Keratinocyte (primary cell): ENCODE data around the gene PTPRB. TPM values are rescaled to one million over a fixed set of nuclear protein-coding genes. Genes with fewer than 3 reads are reported as not detected.

Source experiments
- DNase-seq: peaks from one replicate; pipeline ENCODE4 v3.0.0-alpha.2; 2011; ENCODE audit warnings: low read depth, missing footprints, low spot score
- FAIRE-seq: peaks from 2 replicates; lab custom pipeline; 2011; peaks lifted over from hg19 to GRCh38; lab: Jason Lieb, UNC
- H2AFZ ChIP-seq: 2 replicates; pipeline ENCODE4 v1.6.0; 2012; ENCODE audit warnings: low read length, control low read depth, inconsistent platforms; ENCODE audit not compliant: control insufficient read depth
- H3K27ac ChIP-seq: 2 replicates; pipeline ENCODE4 v1.5.1; 2011; ENCODE audit warnings: low read length; ENCODE audit not compliant: control insufficient read depth, insufficient read depth
- H3K27me3 ChIP-seq: 3 replicates; pipeline ENCODE4 v1.6.0; 2011; ENCODE audit warnings: low read length; ENCODE audit not compliant: control insufficient read depth, insufficient read depth; ENCODE audit errors: extremely low read depth
- H3K36me3 ChIP-seq, 2 experiments: 2 replicates in 1 of 2; 3 replicates in 1 of 2; pipeline ENCODE4 v1.5.1; 2011; ENCODE audit warnings: low read length in 2 of 2, mild to moderate bottlenecking in 1 of 2; ENCODE audit not compliant: control insufficient read depth in 2 of 2, insufficient read depth in 2 of 2; ENCODE audit errors: extremely low read depth in 1 of 2
- H3K4me1 ChIP-seq: 3 replicates; pipeline ENCODE4 v1.5.1; 2011; ENCODE audit warnings: low read length; ENCODE audit not compliant: control insufficient read depth, insufficient read depth; ENCODE audit errors: extremely low read depth
- H3K4me2 ChIP-seq: 3 replicates; pipeline ENCODE4 v1.6.0; 2011; ENCODE audit warnings: low read depth, low read length; ENCODE audit not compliant: control insufficient read depth, insufficient read depth; ENCODE audit errors: extremely low read depth
- H3K4me3 ChIP-seq, 3 experiments: fragments of 200-600 bp in 1 of 3; sonication (generic) in 1 of 3; 2 replicates in 2 of 3; 3 replicates in 1 of 3; pipeline ENCODE4 v1.5.1; 2011 to 2016; ENCODE audit warnings: low read length in 3 of 3, mild to moderate bottlenecking in 3 of 3, control low read depth in 2 of 3, inconsistent platforms in 1 of 3, low read depth in 1 of 3, mixed read lengths in 1 of 3, mixed run types in 1 of 3, moderate library complexity in 1 of 3; ENCODE audit not compliant: control insufficient read depth in 2 of 3, insufficient read depth in 2 of 3; ENCODE audit errors: extremely low read depth in 1 of 3
- H3K79me2 ChIP-seq: 2 replicates; pipeline ENCODE4 v1.6.0; 2012; ENCODE audit warnings: low read length; ENCODE audit not compliant: control insufficient read depth, insufficient read depth
- H3K9ac ChIP-seq: 3 replicates; pipeline ENCODE4 v1.6.0; 2011; ENCODE audit warnings: low read length; ENCODE audit not compliant: control insufficient read depth, insufficient read depth; ENCODE audit errors: extremely low read depth
- H3K9me1 ChIP-seq: 3 replicates; pipeline ENCODE4 v1.6.0; 2011; ENCODE audit warnings: low read length; ENCODE audit not compliant: control insufficient read depth, insufficient read depth; ENCODE audit errors: extremely low read depth
- H3K9me3 ChIP-seq: 2 replicates; pipeline ENCODE4 v1.5.1; 2012; ENCODE audit warnings: low read depth, low read length; ENCODE audit not compliant: control insufficient read depth
- H4K20me1 ChIP-seq: 3 replicates; pipeline ENCODE4 v1.6.0; 2011; ENCODE audit warnings: low read length; ENCODE audit not compliant: control insufficient read depth, insufficient read depth; ENCODE audit errors: extremely low read depth
- EZH2 ChIP-seq: IDR thresholded peaks from one replicate; pipeline ENCODE4 v1.6.1; 2012; ENCODE audit warnings: inconsistent platforms, mild to moderate bottlenecking, low read length, moderate library complexity
- dilution Hi-C: fragments of 300-500 bp; cut with MboI; formaldehyde crosslinking; loops from one replicate; pipeline ENCODE4 v1.7.0; 2020; ENCODE audit warnings: low sequenced_read_pairs; ENCODE audit not compliant: extremely low pct_ligation_motif_present
- polyA plus RNA-seq, 5 experiments: library from polyadenylated mRNA; depleted of rRNA in 3 of 5; stranded (reverse) in 3 of 5; stranded (forward) in 1 of 5; unstranded in 1 of 5; fragments of >200 nt; gene quantifications; 1 replicate in 1 of 5; 2 replicates in 3 of 5; 3 replicates in 1 of 5; pipeline versions ENCODE4 v1.2.1 to v1.2.3, GENCODE V29; 2011 to 2012; ENCODE audit warnings: missing spikeins in 2 of 5, low read depth in 1 of 5, low replicate concordance in 1 of 5
- TF ChIP-seq, protein P1 (sequence below), 3 experiments: IDR thresholded peaks in 1 of 3; conservative IDR thresholded peaks in 1 of 3; optimal IDR thresholded peaks in 1 of 3; 2 replicates in 2 of 3; 3 replicates in 1 of 3; pipeline versions ENCODE3 to v1.5.1; 2011; ENCODE audit warnings: low read length in 3 of 3, mild to moderate bottlenecking in 3 of 3, moderate library complexity in 2 of 3, control low read depth in 1 of 3, inconsistent platforms in 1 of 3; ENCODE audit not compliant: insufficient read depth in 2 of 3; ENCODE audit errors: extremely low read depth in 1 of 3

PTPRB gene
- polyA plus RNA-seq, 1 donor (not counting 4 experiments of a cell fraction or from before 2014, with no cell fraction given): 0.46 TPM

DNA sequence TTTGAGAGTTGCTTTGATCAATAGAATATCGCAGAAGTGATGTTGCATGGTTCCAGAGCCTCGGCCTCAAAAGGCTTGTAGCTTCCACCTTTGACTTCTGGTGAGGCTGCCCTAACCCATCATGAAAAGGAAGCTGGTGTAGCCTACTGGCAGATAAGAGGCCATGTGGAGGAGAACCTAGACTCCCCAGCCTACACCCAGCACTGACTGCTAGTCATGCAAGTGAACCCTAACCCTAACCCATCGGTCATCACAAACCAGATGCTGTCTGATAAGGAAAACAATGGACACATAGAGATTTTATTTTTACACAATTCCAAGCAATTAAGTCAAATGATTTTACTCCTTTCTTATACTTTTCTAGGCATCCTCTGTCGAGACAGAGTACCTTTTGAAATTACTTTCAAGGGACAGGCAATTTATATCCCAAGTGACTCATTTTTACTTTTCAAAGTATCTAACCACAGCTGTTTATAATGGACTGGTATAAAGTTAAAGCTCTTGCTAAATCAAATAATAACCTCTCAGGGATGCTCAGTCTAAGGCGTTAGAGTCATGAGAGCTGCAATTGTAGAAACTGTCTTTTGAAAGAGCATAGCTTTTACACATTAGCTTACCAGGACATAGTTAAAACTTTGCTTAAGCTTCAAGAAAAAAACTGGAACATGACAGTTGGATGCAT, 17.6 kb downstream of the PTPRB start:
- TF ChIP-seq, protein P1, sequence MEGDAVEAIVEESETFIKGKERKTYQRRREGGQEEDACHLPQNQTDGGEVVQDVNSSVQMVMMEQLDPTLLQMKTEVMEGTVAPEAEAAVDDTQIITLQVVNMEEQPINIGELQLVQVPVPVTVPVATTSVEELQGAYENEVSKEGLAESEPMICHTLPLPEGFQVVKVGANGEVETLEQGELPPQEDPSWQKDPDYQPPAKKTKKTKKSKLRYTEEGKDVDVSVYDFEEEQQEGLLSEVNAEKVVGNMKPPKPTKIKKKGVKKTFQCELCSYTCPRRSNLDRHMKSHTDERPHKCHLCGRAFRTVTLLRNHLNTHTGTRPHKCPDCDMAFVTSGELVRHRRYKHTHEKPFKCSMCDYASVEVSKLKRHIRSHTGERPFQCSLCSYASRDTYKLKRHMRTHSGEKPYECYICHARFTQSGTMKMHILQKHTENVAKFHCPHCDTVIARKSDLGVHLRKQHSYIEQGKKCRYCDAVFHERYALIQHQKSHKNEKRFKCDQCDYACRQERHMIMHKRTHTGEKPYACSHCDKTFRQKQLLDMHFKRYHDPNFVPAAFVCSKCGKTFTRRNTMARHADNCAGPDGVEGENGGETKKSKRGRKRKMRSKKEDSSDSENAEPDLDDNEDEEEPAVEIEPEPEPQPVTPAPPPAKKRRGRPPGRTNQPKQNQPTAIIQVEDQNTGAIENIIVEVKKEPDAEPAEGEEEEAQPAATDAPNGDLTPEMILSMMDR (optimal IDR thresholded peaks at IDR 0.05 in 1 of 3, IDR thresholded peaks at IDR 0.05 in 1 of 3, conservative IDR thresholded peaks at IDR 0.05 in 1 of 3; ENCODE audit: extremely low read depth in 1 of 3, insufficient read depth in 2 of 3, low read length in 3 of 3): no peak
- no peak for TF ChIP-seq EZH2
- no peak for DNase-seq
- H2AFZ ChIP-seq: no peak overlapping the region
- dilution Hi-C loops: no loop called here
- H3K79me2 ChIP-seq: no peaks in the 10 kb centered on the region
- H3K9me1 ChIP-seq: no peaks in the 10 kb centered on the region
- H3K4me3 ChIP-seq: no peak overlapping the region
- no peaks in the 10 kb centered on the region for H3K27me3 ChIP-seq
- no peaks in the 10 kb centered on the region for H3K36me3 ChIP-seq
- H3K9ac ChIP-seq: no peak overlapping the region
- FAIRE-seq: no peak
- no peak overlapping the region for H3K27ac ChIP-seq
- H4K20me1 ChIP-seq: no peaks in the 10 kb centered on the region
- H3K4me2 ChIP-seq: no peak overlapping the region
- no peaks in the 10 kb centered on the region for H3K4me1 ChIP-seq
- no peaks in the 10 kb centered on the region for H3K9me3 ChIP-seq

DNA sequence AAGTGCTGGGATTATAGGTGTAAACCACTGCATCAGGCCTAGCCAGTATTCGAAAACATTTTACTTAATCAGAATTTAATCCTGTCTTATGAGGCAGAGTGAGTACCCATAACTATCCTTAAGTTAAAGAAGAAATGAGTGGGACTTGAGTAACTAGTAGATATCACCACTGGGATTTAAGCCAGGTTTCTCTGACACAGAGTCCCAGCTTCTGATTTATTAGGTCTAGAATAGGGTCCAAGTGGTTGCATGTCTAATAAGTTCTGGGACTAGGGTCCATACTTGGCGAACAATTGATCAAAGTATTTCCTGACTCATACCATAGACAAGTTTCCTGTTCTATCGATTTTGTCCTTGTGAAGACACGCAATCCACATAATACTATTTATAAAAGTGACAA, 18.9 kb downstream of the PTPRB start:
- no peak overlapping the region for H2AFZ ChIP-seq
- dilution Hi-C loops: no loop called here
- H3K9ac ChIP-seq: no peak overlapping the region
- H3K27me3 ChIP-seq: no peaks in the 10 kb centered on the region
- no peak overlapping the region for H3K4me2 ChIP-seq
- H3K4me1 ChIP-seq: no peaks in the 10 kb centered on the region
- no peaks in the 10 kb centered on the region for H4K20me1 ChIP-seq
- H3K4me3 ChIP-seq: no peak overlapping the region
- H3K9me3 ChIP-seq: no peaks in the 10 kb centered on the region
- no peak for TF ChIP-seq EZH2
- TF ChIP-seq, protein P1 (optimal IDR thresholded peaks at IDR 0.05 in 1 of 3, IDR thresholded peaks at IDR 0.05 in 1 of 3, conservative IDR thresholded peaks at IDR 0.05 in 1 of 3; ENCODE audit: extremely low read depth in 1 of 3, insufficient read depth in 2 of 3, low read length in 3 of 3): no peak
- DNase-seq (no peak), FAIRE-seq (no peak)
- no peaks in the 10 kb centered on the region for H3K9me1 ChIP-seq
- no peaks in the 10 kb centered on the region for H3K79me2 ChIP-seq
- no peaks in the 10 kb centered on the region for H3K36me3 ChIP-seq
- no peak overlapping the region for H3K27ac ChIP-seq
